ENCODE measurements around the gene EWSR1.

DNA sequence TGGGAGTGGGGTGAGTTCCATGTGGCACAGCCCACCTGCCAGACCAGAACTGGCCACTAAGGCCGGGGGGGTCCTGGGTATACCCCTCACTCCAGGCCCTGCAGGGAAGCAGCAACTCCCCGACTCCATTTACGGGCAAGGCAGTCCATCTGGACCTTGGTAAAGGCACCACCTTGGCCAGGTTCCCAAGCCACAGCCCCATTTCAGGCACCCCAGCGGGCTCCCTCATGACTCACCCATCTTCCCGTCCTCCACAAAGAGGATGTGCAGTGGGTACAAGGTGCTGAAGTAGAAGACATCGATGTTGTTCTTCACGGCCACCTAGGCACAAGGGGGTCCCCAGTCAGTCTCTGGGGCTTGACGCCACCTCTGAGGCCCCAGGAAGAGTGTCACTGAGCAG lies 63.1 kb downstream of the EWSR1 start:
- TF ChIP-seq, protein P1, sequence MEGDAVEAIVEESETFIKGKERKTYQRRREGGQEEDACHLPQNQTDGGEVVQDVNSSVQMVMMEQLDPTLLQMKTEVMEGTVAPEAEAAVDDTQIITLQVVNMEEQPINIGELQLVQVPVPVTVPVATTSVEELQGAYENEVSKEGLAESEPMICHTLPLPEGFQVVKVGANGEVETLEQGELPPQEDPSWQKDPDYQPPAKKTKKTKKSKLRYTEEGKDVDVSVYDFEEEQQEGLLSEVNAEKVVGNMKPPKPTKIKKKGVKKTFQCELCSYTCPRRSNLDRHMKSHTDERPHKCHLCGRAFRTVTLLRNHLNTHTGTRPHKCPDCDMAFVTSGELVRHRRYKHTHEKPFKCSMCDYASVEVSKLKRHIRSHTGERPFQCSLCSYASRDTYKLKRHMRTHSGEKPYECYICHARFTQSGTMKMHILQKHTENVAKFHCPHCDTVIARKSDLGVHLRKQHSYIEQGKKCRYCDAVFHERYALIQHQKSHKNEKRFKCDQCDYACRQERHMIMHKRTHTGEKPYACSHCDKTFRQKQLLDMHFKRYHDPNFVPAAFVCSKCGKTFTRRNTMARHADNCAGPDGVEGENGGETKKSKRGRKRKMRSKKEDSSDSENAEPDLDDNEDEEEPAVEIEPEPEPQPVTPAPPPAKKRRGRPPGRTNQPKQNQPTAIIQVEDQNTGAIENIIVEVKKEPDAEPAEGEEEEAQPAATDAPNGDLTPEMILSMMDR (conservative IDR thresholded peaks at IDR 0.05; ENCODE audit: low read length) = no peak
- no peak for TF ChIP-seq EZH2phosphoT487 (IDR thresholded peaks at IDR 0.05; ENCODE audit: borderline replicate concordance)

All from Loucy (cell line).